H1 (cell line): ENCODE measurements around the gene RAB3B. TPM values are rescaled to one million over a fixed set of nuclear protein-coding genes. Genes with fewer than 3 reads are reported as not detected.

Experiments used
- CTCF ChIA-PET: fragments of 300-600 bp; sonication (Branson Sonifier 250); formaldehyde crosslinking; loops from one replicate; lab custom pipeline; 2021; ENCODE audit not compliant: partially characterized antibody; lab: Charles Lee
- POLR2A ChIA-PET: fragments of 300-600 bp; sonication (Branson Sonifier 250); formaldehyde crosslinking; loops from one replicate; lab custom pipeline; 2021; ENCODE audit warnings: inconsistent platforms; ENCODE audit not compliant: partially characterized antibody; lab: Charles Lee
- DNase-seq, 2 experiments: peaks; one replicate each; pipeline versions ENCODE4 v3.0.0 to v3.0.0-alpha.2; 2010 to 2022; ENCODE audit warnings: low spot score in 2 of 2, low read depth in 1 of 2, mixed read lengths in 1 of 2
- FAIRE-seq: peaks from 2 replicates; lab custom pipeline; 2011; peaks lifted over from hg19 to GRCh38; lab: Jason Lieb, UNC
- H2AFZ ChIP-seq: 2 replicates; pipeline ENCODE4 v1.8.1; 2012; ENCODE audit warnings: low read length, inconsistent platforms
- H2AK5ac ChIP-seq: 2 replicates; pipeline ENCODE4 v1.6.1; 2013; ENCODE audit warnings: low read depth, low read length
- H2BK120ac ChIP-seq: replicated peaks from 2 replicates; pipeline ENCODE3; 2013; ENCODE audit warnings: low read depth, low read length, inconsistent platforms
- H2BK12ac ChIP-seq: 2 replicates; pipeline ENCODE4 v1.6.1; 2013; ENCODE audit warnings: low read depth, low read length
- H2BK15ac ChIP-seq: 2 replicates; pipeline ENCODE4 v1.6.1; 2013; ENCODE audit warnings: low read length
- H2BK20ac ChIP-seq: 2 replicates; pipeline ENCODE4 v1.6.1; 2013; ENCODE audit warnings: low read length
- H2BK5ac ChIP-seq: 2 replicates; pipeline ENCODE4 v1.6.1; 2013; ENCODE audit warnings: low read depth, low read length
- H3K14ac ChIP-seq: 2 replicates; pipeline ENCODE4 v1.6.1; 2013; ENCODE audit warnings: inconsistent platforms; ENCODE audit not compliant: insufficient read length
- H3K18ac ChIP-seq: 2 replicates; pipeline ENCODE4 v1.6.1; 2013; ENCODE audit warnings: low read length; ENCODE audit errors: extremely low read depth
- H3K23ac ChIP-seq: 2 replicates; pipeline ENCODE4 v1.6.1; 2013; ENCODE audit warnings: inconsistent platforms; ENCODE audit not compliant: insufficient read length
- H3K23me2 ChIP-seq: 2 replicates; pipeline ENCODE4 v1.6.1; 2013; ENCODE audit warnings: low read depth, low read length
- H3K27ac ChIP-seq: 2 replicates; pipeline ENCODE4 v1.6.1; 2011; ENCODE audit warnings: low read depth, low read length, inconsistent platforms
- H3K27me3 ChIP-seq, 4 experiments: replicated peaks in 1 of 4; 1 replicate in 1 of 4; 2 replicates in 3 of 4; pipeline versions ENCODE4 v1.6.1 to v1.8.1; 2011 to 2013; ENCODE audit warnings: low read length in 3 of 4, mild to moderate bottlenecking in 3 of 4, inconsistent platforms in 2 of 4, mixed read lengths in 2 of 4, moderate library complexity in 1 of 4; ENCODE audit not compliant: control insufficient read depth in 3 of 4, insufficient read depth in 3 of 4; ENCODE audit errors: extremely low read depth in 1 of 4
- H3K36me3 ChIP-seq, 4 experiments: 2 replicates each; pipeline versions ENCODE4 v1.6.1 to v1.8.1; 2011 to 2013; ENCODE audit warnings: mild to moderate bottlenecking in 4 of 4, low read length in 3 of 4, moderate library complexity in 2 of 4, control low read depth in 1 of 4, inconsistent platforms in 1 of 4; ENCODE audit not compliant: insufficient read depth in 4 of 4, control insufficient read depth in 2 of 4
- H3K4ac ChIP-seq: replicated peaks from 2 replicates; pipeline ENCODE3; 2013; ENCODE audit warnings: low read length, low read depth, mixed read lengths, inconsistent platforms; ENCODE audit not compliant: insufficient read length
- H3K4me1 ChIP-seq, 4 experiments: replicated peaks in 1 of 4; 1 replicate in 1 of 4; 2 replicates in 3 of 4; pipeline versions ENCODE4 v1.6.1 to v1.8.1; 2011 to 2013; ENCODE audit warnings: low read length in 3 of 4, inconsistent platforms in 2 of 4, mixed read lengths in 1 of 4; ENCODE audit not compliant: insufficient read depth in 4 of 4, control insufficient read depth in 3 of 4
- H3K4me2 ChIP-seq, 2 experiments: 2 replicates each; pipeline versions ENCODE4 v1.6.1 to v1.8.1; 2011 to 2013; ENCODE audit warnings: low read depth in 2 of 2, low read length in 2 of 2, control low read depth in 1 of 2, inconsistent platforms in 1 of 2, mild to moderate bottlenecking in 1 of 2; ENCODE audit not compliant: insufficient read depth in 1 of 2
- H3K4me3 ChIP-seq, 4 experiments: fragments of 200-600, 300-600 bp in 1 of 4; sonication (generic), shearing (Covaris generic), sonication (Bioruptor Twin) in 1 of 4; 2 replicates each; pipeline versions ENCODE4 v1.5.1 to v1.8.1; 2011 to 2016; ENCODE audit warnings: low read length in 4 of 4, low read depth in 3 of 4, control low read depth in 2 of 4, inconsistent platforms in 2 of 4, mild to moderate bottlenecking in 2 of 4, mixed read lengths in 1 of 4, moderate library complexity in 1 of 4; ENCODE audit not compliant: insufficient read depth in 2 of 4; ENCODE audit errors: extremely low read depth in 1 of 4
- H3K56ac ChIP-seq: replicated peaks from 2 replicates; pipeline ENCODE3; 2013; ENCODE audit warnings: low read depth, mild to moderate bottlenecking, mixed read lengths, low read length, inconsistent platforms; ENCODE audit not compliant: insufficient read length
- H3K79me1 ChIP-seq: 2 replicates; pipeline ENCODE4 v1.6.1; 2013; ENCODE audit warnings: low read depth, low read length, control low read depth
- H3K79me2 ChIP-seq, 2 experiments: 2 replicates each; pipeline versions ENCODE4 v1.6.1 to v1.8.1; 2012 to 2013; ENCODE audit warnings: low read length in 2 of 2, mild to moderate bottlenecking in 2 of 2, inconsistent platforms in 1 of 2; ENCODE audit not compliant: insufficient read depth in 2 of 2, control insufficient read depth in 1 of 2
- H3K9ac ChIP-seq, 4 experiments: replicated peaks in 1 of 4; 1 replicate in 1 of 4; 2 replicates in 3 of 4; pipeline versions ENCODE4 v1.6.1 to v1.8.1; 2011 to 2013; ENCODE audit warnings: low read depth in 3 of 4, low read length in 3 of 4, control low read depth in 2 of 4, mild to moderate bottlenecking in 2 of 4, moderate library complexity in 2 of 4, inconsistent platforms in 1 of 4; ENCODE audit errors: extremely low read depth in 1 of 4
- H3K9me3 ChIP-seq, 2 experiments: 2 replicates each; pipeline versions ENCODE4 v1.6.1 to v1.8.1; 2012 to 2013; ENCODE audit warnings: mild to moderate bottlenecking in 2 of 2, moderate library complexity in 2 of 2, control low read depth in 1 of 2, inconsistent platforms in 1 of 2, low read depth in 1 of 2, low read length in 1 of 2, mixed read lengths in 1 of 2; ENCODE audit not compliant: insufficient read depth in 2 of 2
- H4K20me1 ChIP-seq, 2 experiments: replicated peaks in 1 of 2; 2 replicates each; pipeline versions ENCODE3 to v1.8.1; 2011 to 2013; ENCODE audit warnings: inconsistent platforms in 2 of 2, low read length in 2 of 2, mild to moderate bottlenecking in 1 of 2; ENCODE audit not compliant: insufficient read depth in 2 of 2, control insufficient read depth in 1 of 2
- H4K5ac ChIP-seq: 2 replicates; pipeline ENCODE4 v1.6.1; 2013; ENCODE audit warnings: low read length, low read depth, mixed read lengths, inconsistent platforms; ENCODE audit not compliant: insufficient read length
- H4K8ac ChIP-seq: 2 replicates; pipeline ENCODE4 v1.8.0; 2013; ENCODE audit warnings: mild to moderate bottlenecking, moderate library complexity, low read length, inconsistent platforms; ENCODE audit not compliant: insufficient read depth; ENCODE audit errors: extremely low read depth
- H4K91ac ChIP-seq: replicated peaks from 2 replicates; pipeline ENCODE3; 2013; ENCODE audit warnings: low read length, mixed read lengths, inconsistent platforms; ENCODE audit not compliant: insufficient read length
- POLR2A ChIP-seq, 2 experiments: IDR thresholded peaks; 1 replicate in 1 of 2; 2 replicates in 1 of 2; pipeline ENCODE4 v1.6.1; 2011; ENCODE audit warnings: low read depth in 2 of 2, low read length in 2 of 2, mild to moderate bottlenecking in 2 of 2; ENCODE audit errors: control extremely low read depth in 1 of 2
- RBBP5 ChIP-seq: IDR thresholded peaks from 2 replicates; pipeline ENCODE4 v1.7.1; 2012; ENCODE audit warnings: low read depth, mild to moderate bottlenecking, inconsistent platforms, low read length, moderate library complexity, borderline replicate concordance
- YY1 ChIP-seq: IDR thresholded peaks from 2 replicates; pipeline ENCODE4 v1.6.1; 2011; ENCODE audit warnings: low read depth, mild to moderate bottlenecking, low read length
- WGBS, 2 experiments: shearing (Covaris generic) in 1 of 2; methylation state at CpG; one replicate each; pipeline versions ENCODE4 v1.1.6 to v1.1.7; 2013 to 2015; ENCODE audit warnings: low lambda C conversion rate in 2 of 2, mixed read lengths in 2 of 2, inconsistent platforms in 1 of 2, low coverage in 1 of 2, missing lambda C conversion rate in 1 of 2; ENCODE audit not compliant: insufficient replicate concordance in 2 of 2, insufficient coverage in 1 of 2, insufficient read length in 1 of 2; ENCODE audit errors: extremely low coverage in 1 of 2, missing lambda C conversion rate in 1 of 2; 5-methylcytosine and 5-hydroxymethylcytosine counted together
- polyA plus RNA-seq, 7 experiments: library from polyadenylated mRNA; depleted of rRNA in 3 of 7; stranded (reverse) in 5 of 7; unstranded in 2 of 7; fragments of >200 nt in 5 of 7; fragments of 200-250 nt in 2 of 7; gene quantifications; 1 replicate in 5 of 7; 2 replicates in 1 of 7; 4 replicates in 1 of 7; pipeline versions ENCODE4 v1.2.1 to v1.2.3, GENCODE V29; 2011 to 2013; ENCODE audit warnings: missing spikeins in 2 of 7, mixed read lengths in 2 of 7
- total RNA-seq: library from RNA; stranded (reverse); fragmentation: NEBNext Ultra II Directional; extraction: Animal tissue kit (Norgen Biotek cat#: 25700); gene quantifications from 2 replicates; pipeline ENCODE4 v1.2.1, GENCODE V29; 2021

The RAB3B gene
- total and polyA plus RNA-seq, 2 of the 8 experiments (the other 6 are each of a cell fraction or from before 2014, with no cell fraction given), result 12.5 to 36.8 TPM

DNA sequence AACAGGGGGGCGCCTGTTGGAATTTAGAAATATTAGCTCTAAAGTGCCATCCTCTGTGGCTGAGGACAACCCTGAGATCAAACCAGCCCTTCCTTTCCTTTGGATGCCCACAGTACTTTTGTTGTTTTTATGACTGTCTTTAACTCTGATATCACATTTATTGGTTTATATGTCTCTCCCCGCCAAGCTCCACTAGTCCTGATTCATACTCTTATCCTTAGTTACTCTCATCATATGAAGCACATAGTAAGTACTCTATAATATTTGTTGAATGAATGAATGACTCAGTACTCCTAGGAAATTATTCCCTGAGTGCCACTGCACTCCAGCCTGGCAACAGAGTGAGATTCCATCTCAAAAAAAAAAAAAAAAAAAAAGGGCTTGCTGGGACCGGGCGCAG lies 89.3 kb downstream of the RAB3B start:
- no peak for TF ChIP-seq YY1
- TF ChIP-seq RBBP5, result no peak
- no peak for TF ChIP-seq POLR2A (IDR thresholded peaks at IDR 0.05; ENCODE audit: control extremely low read depth in 1 of 2, low read depth in 2 of 2, low read length in 2 of 2)
- H3K4ac ChIP-seq, result no peak overlapping the region
- no peak overlapping the region for H2BK120ac ChIP-seq
- no peak overlapping the region for H3K18ac ChIP-seq
- H4K8ac ChIP-seq, result no peak overlapping the region
- no peak overlapping the region for H3K56ac ChIP-seq
- H4K5ac ChIP-seq, result no peak overlapping the region
- no peaks in the 10 kb centered on the region for H3K79me2 ChIP-seq
- H4K91ac ChIP-seq, result no peak overlapping the region
- POLR2A ChIA-PET, result no interaction called here
- no peaks in the 10 kb centered on the region for H3K79me1 ChIP-seq
- H3K27ac ChIP-seq, result no peak overlapping the region
- peaks cover 0 to 3% (median 0%) of the 10 kb centered on the region in 4 experiments; a peak in 1 of 7 replicates for H3K4me1 ChIP-seq
- no peaks in the 10 kb centered on the region for H3K27me3 ChIP-seq
- FAIRE-seq (no peak), DNase-seq (no peak)
- H2BK15ac ChIP-seq, result no peak overlapping the region
- H3K36me3 ChIP-seq, result no peaks in the 10 kb centered on the region
- H3K14ac ChIP-seq, result no peak overlapping the region
- H3K9ac ChIP-seq, result no peak overlapping the region
- no peaks in the 10 kb centered on the region for H3K9me3 ChIP-seq
- H3K23me2 ChIP-seq, result no peaks in the 10 kb centered on the region
- CTCF ChIA-PET, result interaction anchor here (0.6 kb wide), 1 partner anchor 98 kb away, joined by 3 read pairs; no protein-coding TSS in a partner anchor
- no peak overlapping the region for H3K4me2 ChIP-seq
- 89% methylated on average over 2 of the region's 4 CpGs; no CpG with 5 or more reads in 1 of the 2 experiments for WGBS, 2 experiments
- H3K23ac ChIP-seq, result no peak overlapping the region
- no peak overlapping the region for H2BK20ac ChIP-seq
- H2AFZ ChIP-seq, result no peak overlapping the region
- no peak overlapping the region for H2BK5ac ChIP-seq
- no peak overlapping the region for H2BK12ac ChIP-seq
- H2AK5ac ChIP-seq, result no peak overlapping the region
- H4K20me1 ChIP-seq, result no peaks in the 10 kb centered on the region
- H3K4me3 ChIP-seq, result no peak overlapping the region
